SK-N-MC (cell line): ENCODE measurements around the gene KLHDC9.

ENCODE experiments used
- EZH2 ChIP-seq: fragments of 200-600 bp; sonication (generic); IDR thresholded peaks from one replicate; pipeline ENCODE4 v1.6.1; 2017; ENCODE audit warnings: antibody characterized with exemption
- POLR2AphosphoS5 ChIP-seq: IDR thresholded peaks from 2 replicates; pipeline ENCODE4 v1.6.1; 2012; ENCODE audit warnings: mild to moderate bottlenecking, low read depth, low read length, borderline replicate concordance

DNA sequence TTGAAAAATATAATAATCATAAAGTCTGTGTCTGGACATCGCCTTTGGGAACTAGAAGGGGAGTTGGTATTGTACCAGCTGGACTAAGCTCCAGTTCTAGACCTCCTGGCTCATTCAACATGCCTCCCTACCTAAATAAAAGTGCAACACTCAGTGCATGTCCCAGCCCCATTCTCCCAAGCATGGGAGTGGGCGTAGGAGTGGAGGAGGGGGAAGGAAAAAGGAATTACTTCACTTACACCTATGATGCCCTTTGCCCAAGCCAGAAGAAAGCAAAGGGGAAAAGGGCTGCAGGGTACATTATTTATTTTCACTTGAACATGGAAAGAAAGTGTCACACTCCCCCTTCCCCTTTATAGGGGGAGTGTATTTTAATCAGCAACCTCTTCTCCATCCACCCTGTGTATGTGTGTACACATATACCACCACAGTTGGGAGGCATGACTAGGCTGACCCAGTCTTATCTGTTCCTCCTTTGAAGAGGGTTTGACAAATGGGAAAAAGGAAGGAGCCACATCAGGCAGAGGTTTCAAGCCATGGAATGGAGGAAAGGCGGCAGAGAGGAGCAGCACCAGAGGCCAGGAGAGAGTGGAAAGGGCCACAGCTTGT lies 23.0 kb downstream of the KLHDC9 start:
- TF ChIP-seq EZH2 (no peak), POLR2AphosphoS5 (no peak)
